ENCODE data around the gene HLA-DQA1.
A peak's percentile ranks its signal among the peaks of the same experiment; 100 is the strongest.
"Not testable (repeated sequence)": the region's sequence is repeated elsewhere in the genome, so short reads cannot be mapped to it uniquely, and the experiment has no call there.

The HLA-DQA1 gene

GRCh38 chr6:32637219-32637880 is at the start of gene HLA-DQA1:
Gene HLA-DQA1 (plus strand): TSS chr6:32637406. CDS start chr6:32637459, 53 bp downstream.
- peak; percentile 50 for DNase-seq

- DNase-seq = no peak
These were observed 49.0 kb upstream of the HLA-DQA1 start for GRCh38 chr6:32588156-32588555.

GRCh38 chr6:32589596-32590449 is 47.4 kb upstream of the HLA-DQA1 start, which contains the start of gene HLA-DRB1:
Gene HLA-DRB1 (minus strand): TSS chr6:32589848. CDS start chr6:32589742, 106 bp downstream.
- peak; percentile 58 for DNase-seq

- not testable (repeated sequence) for DNase-seq
These were observed 46.5 kb upstream of the HLA-DQA1 start for GRCh38 chr6:32590713-32591112.

GRCh38 chr6:32597024-32597423 is 40.2 kb upstream of the HLA-DQA1 start:
- no peak for DNase-seq

GRCh38 chr6:32602383-32602782 is 34.8 kb upstream of the HLA-DQA1 start:
- no peak for DNase-seq

GRCh38 chr6:32603222-32603621 is 34.0 kb upstream of the HLA-DQA1 start:
- no peak for DNase-seq

- DNase-seq = no peak
These were observed 33.3 kb upstream of the HLA-DQA1 start for GRCh38 chr6:32603888-32604287.

GRCh38 chr6:32604434-32604877 is 32.8 kb upstream of the HLA-DQA1 start:
- peak; percentile 42 for DNase-seq

- DNase-seq = no peak
These were observed 29.8 kb upstream of the HLA-DQA1 start for GRCh38 chr6:32607263-32607987.

- no peak for DNase-seq
These were observed 29.3 kb upstream of the HLA-DQA1 start for GRCh38 chr6:32607988-32608298.

- DNase-seq = no peak
These were observed 28.8 kb upstream of the HLA-DQA1 start for GRCh38 chr6:32608362-32608761.

- DNase-seq = no peak
These were observed 27.8 kb upstream of the HLA-DQA1 start for GRCh38 chr6:32609391-32609730.

- peak; percentile 84 for DNase-seq
These were observed 27.2 kb upstream of the HLA-DQA1 start for GRCh38 chr6:32609731-32610640.

GRCh38 chr6:32610682-32611296 is 26.4 kb upstream of the HLA-DQA1 start:
- peak; percentile 63 for DNase-seq

- DNase-seq = no peak
These were observed 23.7 kb upstream of the HLA-DQA1 start for GRCh38 chr6:32613475-32613874.

GRCh38 chr6:32614366-32615081 is 22.7 kb upstream of the HLA-DQA1 start:
- DNase-seq = no peak

GRCh38 chr6:32615885-32616532 is 21.2 kb upstream of the HLA-DQA1 start:
- DNase-seq = no peak

- no peak for DNase-seq
These were observed 19.5 kb upstream of the HLA-DQA1 start for GRCh38 chr6:32617751-32618150.

GRCh38 chr6:32621372-32621771 is 15.8 kb upstream of the HLA-DQA1 start:
- DNase-seq = no peak
